ENCODE measurements around the gene OSBPL10.

DNA sequence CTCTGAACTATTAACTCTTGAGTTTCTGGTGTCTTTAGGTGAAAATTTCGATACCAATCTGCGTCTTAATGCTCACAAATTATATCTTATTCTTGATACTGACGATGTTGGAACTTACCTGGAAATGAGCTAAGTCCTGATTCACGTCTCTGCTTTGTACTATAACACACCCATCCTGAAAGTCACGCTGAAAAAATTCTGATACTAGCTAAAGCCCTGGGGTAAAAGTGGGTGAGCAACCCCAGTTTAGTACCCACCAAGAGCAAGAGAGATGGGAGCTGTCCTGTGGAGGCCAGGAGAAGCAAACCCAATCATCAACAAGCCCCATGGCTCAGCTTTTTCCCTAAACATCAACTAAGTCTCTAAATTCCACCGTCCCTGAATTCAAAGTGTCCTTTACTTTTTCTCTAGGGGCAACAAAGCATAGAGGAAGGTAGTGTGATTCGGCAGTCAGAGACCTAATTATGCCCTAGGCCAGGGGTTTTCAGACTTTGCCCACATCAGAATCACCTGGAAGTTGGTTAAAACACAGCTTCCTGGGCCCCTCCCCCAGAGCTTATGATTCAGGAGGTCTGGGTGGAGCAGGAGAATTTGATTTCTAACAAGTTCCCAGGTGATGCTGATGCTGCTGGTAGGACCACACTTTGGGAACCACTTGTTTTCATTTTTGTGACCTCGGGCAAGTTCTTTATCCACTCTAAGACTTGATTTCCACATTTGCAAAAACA lies 90.2 kb downstream of the OSBPL10 start:
- TF ChIP-seq, protein P1, sequence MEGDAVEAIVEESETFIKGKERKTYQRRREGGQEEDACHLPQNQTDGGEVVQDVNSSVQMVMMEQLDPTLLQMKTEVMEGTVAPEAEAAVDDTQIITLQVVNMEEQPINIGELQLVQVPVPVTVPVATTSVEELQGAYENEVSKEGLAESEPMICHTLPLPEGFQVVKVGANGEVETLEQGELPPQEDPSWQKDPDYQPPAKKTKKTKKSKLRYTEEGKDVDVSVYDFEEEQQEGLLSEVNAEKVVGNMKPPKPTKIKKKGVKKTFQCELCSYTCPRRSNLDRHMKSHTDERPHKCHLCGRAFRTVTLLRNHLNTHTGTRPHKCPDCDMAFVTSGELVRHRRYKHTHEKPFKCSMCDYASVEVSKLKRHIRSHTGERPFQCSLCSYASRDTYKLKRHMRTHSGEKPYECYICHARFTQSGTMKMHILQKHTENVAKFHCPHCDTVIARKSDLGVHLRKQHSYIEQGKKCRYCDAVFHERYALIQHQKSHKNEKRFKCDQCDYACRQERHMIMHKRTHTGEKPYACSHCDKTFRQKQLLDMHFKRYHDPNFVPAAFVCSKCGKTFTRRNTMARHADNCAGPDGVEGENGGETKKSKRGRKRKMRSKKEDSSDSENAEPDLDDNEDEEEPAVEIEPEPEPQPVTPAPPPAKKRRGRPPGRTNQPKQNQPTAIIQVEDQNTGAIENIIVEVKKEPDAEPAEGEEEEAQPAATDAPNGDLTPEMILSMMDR (conservative IDR thresholded peaks at IDR 0.05 in 1 of 2, IDR thresholded peaks at IDR 0.05 in 1 of 2; ENCODE audit: low read depth in 1 of 2, low read length in 2 of 2), result no peak
- no peak for TF ChIP-seq EZH2 (IDR thresholded peaks at IDR 0.05; ENCODE audit: low read length, missing control alignments)

All from fibroblast of lung (primary cell).